Fibroblast of the conjunctiva (primary cell): ENCODE results near the gene CLDN24.

Source experiments
- DNase-seq: peaks from one replicate; pipeline ENCODE4 v3.0.0-alpha.2; 2010; ENCODE audit warnings: low read depth

Gene CLDN24

GRCh38 chr4:183322326-183322725 is at the start of gene CLDN24:
TSS of gene CLDN24 (minus strand) at chr4:183322426. CDS start at chr4:183322426, 0 bp downstream.
- DNase-seq: no peak

- DNase-seq: no peak
These were observed 48.6 kb upstream of the CLDN24 start for GRCh38 chr4:183370786-183371185.

- DNase-seq: no peak
These were observed 46.8 kb upstream of the CLDN24 start for GRCh38 chr4:183369073-183369472.

GRCh38 chr4:183366206-183366835 is 44.1 kb upstream of the CLDN24 start:
- no peak for DNase-seq

- DNase-seq: no peak
These were observed 41.8 kb upstream of the CLDN24 start for GRCh38 chr4:183364025-183364424.

GRCh38 chr4:183362916-183363542 is 40.8 kb upstream of the CLDN24 start:
- no peak for DNase-seq

GRCh38 chr4:183362036-183362435 is 39.8 kb upstream of the CLDN24 start:
- DNase-seq: no peak

GRCh38 chr4:183360161-183360919 is 38.1 kb upstream of the CLDN24 start:
- DNase-seq: no peak

GRCh38 chr4:183358215-183358755 is 36.1 kb upstream of the CLDN24 start:
- no peak for DNase-seq

- DNase-seq: no peak
These were observed 34.9 kb upstream of the CLDN24 start for GRCh38 chr4:183356931-183357675.

GRCh38 chr4:183356173-183356830 is 34.1 kb upstream of the CLDN24 start:
- no peak for DNase-seq

GRCh38 chr4:183355405-183355804 is 33.2 kb upstream of the CLDN24 start:
- no peak for DNase-seq

GRCh38 chr4:183354219-183354618 is 32.0 kb upstream of the CLDN24 start:
- DNase-seq: no peak

GRCh38 chr4:183353557-183353956 is 31.3 kb upstream of the CLDN24 start:
- DNase-seq: no peak

GRCh38 chr4:183352546-183352945 is 30.3 kb upstream of the CLDN24 start:
- DNase-seq: no peak

GRCh38 chr4:183350317-183351071 is 28.3 kb upstream of the CLDN24 start:
- DNase-seq: no peak

GRCh38 chr4:183349673-183350072 is 27.4 kb upstream of the CLDN24 start:
- peak; percentile 60 for DNase-seq

GRCh38 chr4:183348706-183349659 is 26.8 kb upstream of the CLDN24 start:
- DNase-seq: peak; percentile 70

GRCh38 chr4:183348136-183348535 is 25.9 kb upstream of the CLDN24 start:
- DNase-seq: no peak

- no peak for DNase-seq
These were observed 25.3 kb upstream of the CLDN24 start for GRCh38 chr4:183347566-183347965.
